ENCODE data around the gene CDK2AP2.

Gene CDK2AP2

DNA sequence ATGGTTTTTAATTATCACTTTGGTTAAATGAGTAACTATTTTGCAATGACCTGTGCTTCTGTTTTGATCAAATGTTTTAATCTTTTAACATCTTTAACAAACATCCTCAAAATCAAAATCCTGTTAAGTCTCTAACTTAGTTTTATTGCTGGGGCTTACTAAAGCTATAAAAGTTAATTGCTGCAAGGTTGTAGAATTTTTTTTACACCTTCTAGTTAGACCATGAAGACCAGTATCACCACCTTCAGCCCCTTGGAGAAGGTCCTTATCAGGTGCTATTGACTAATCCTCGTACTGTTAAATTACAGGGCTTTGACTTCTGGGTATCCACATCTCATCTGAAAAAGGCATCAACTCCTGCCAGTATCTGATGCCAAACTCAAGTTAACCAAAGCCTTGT lies 27.6 kb upstream of the CDK2AP2 start:
- H3K4me3 Mint-ChIP-seq: no peak overlapping the region
- DNase-seq (no peak), ATAC-seq (no peak)
- no peak overlapping the region for H3K27ac Mint-ChIP-seq
- H3K9me3 Mint-ChIP-seq: peaks cover 14% of the 10 kb centered on the region
- H3K36me3 Mint-ChIP-seq (ENCODE audit: low read depth): peaks cover 3% of the 10 kb centered on the region
- H3K4me1 Mint-ChIP-seq: no peaks in the 10 kb centered on the region
- peaks cover 3% of the 10 kb centered on the region for H3K27me3 Mint-ChIP-seq

DNA sequence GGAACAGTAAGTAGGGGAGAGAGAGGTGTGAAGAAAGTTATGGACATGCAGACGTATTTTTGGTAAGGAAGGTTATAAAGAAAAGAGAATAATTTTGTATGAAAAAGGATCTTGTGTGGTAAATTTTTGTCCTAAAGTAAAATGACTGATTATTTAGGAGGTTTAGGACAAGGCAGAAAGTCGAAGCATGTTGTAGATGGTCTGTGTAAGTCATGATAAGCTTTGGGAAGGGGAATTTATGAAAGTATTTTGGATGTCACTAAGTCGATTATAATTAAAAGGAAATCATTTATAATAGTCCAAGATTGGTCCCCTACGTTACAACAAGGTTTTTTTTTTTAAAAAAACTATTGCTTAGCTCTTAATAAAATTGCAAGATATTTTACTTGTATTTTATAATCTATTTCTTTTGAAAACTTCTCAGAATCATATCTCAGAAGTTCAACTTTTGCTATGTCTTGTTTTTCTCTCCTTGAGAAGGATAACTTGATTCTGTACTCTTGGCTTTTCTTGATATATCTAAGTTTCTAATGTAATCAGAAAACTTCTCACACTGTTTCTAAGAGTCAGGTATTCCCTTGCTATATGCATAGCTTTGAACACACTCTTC lies 26.2 kb upstream of the CDK2AP2 start:
- H3K4me3 Mint-ChIP-seq: no peak overlapping the region
- DNase-seq (no peak), ATAC-seq (no peak)
- no peaks in the 10 kb centered on the region for H3K4me1 Mint-ChIP-seq
- peaks cover 3% of the 10 kb centered on the region for H3K36me3 Mint-ChIP-seq (ENCODE audit: low read depth)
- peaks cover 14% of the 10 kb centered on the region for H3K9me3 Mint-ChIP-seq
- peaks cover 3% of the 10 kb centered on the region for H3K27me3 Mint-ChIP-seq
- no peak overlapping the region for H3K27ac Mint-ChIP-seq

GRCh38 chr11:67532889-67533288 lies 24.9 kb upstream of the CDK2AP2 start:
- no peak overlapping the region for H3K4me3 Mint-ChIP-seq
- no peak for ATAC-seq
- H3K9me3 Mint-ChIP-seq: peaks cover 14% of the 10 kb centered on the region
- peaks cover 3% of the 10 kb centered on the region for H3K36me3 Mint-ChIP-seq (ENCODE audit: low read depth)
- no peak for DNase-seq
- H3K27ac Mint-ChIP-seq: no peak overlapping the region
- no peaks in the 10 kb centered on the region for H3K4me1 Mint-ChIP-seq
- H3K27me3 Mint-ChIP-seq: peaks cover 3% of the 10 kb centered on the region

DNA sequence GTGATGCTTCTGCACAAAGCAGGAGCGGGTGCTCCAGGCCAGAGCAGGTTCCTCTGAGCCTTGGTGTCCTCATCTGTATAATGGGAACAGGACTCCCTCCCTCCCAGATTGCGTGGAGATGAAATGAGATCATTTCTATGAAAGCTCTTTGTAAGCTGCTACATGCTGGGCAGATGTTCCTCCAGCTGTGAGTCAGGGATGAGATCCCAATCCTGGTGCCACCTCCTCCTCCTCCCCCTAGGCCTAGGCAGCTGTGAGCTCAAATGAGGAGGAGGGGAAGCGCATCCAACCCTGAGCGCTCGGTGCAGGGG lies 22.3 kb upstream of the CDK2AP2 start:
- H3K27ac Mint-ChIP-seq: no peak overlapping the region
- peaks cover 7% of the 10 kb centered on the region for H3K27me3 Mint-ChIP-seq
- DNase-seq: no peak
- H3K4me3 Mint-ChIP-seq: no peak overlapping the region
- H3K9me3 Mint-ChIP-seq: peaks cover 14% of the 10 kb centered on the region
- H3K4me1 Mint-ChIP-seq: no peaks in the 10 kb centered on the region
- H3K36me3 Mint-ChIP-seq (ENCODE audit: low read depth): peaks cover 3% of the 10 kb centered on the region
- no peak for ATAC-seq

GRCh38 chr11:67528376-67528775 lies 20.4 kb upstream of the CDK2AP2 start:
- peaks cover 5% of the 10 kb centered on the region for H3K27me3 Mint-ChIP-seq
- H3K36me3 Mint-ChIP-seq (ENCODE audit: low read depth): no peaks in the 10 kb centered on the region
- H3K27ac Mint-ChIP-seq: no peak overlapping the region
- H3K4me1 Mint-ChIP-seq: no peaks in the 10 kb centered on the region
- H3K9me3 Mint-ChIP-seq: peaks cover 5% of the 10 kb centered on the region
- DNase-seq (no peak), ATAC-seq (no peak)
- H3K4me3 Mint-ChIP-seq: no peak overlapping the region

GRCh38 chr11:67525275-67525976 lies 17.5 kb upstream of the CDK2AP2 start:
- ATAC-seq (no peak), DNase-seq (no peak)
- no peaks in the 10 kb centered on the region for H3K36me3 Mint-ChIP-seq (ENCODE audit: low read depth)
- H3K4me1 Mint-ChIP-seq: no peaks in the 10 kb centered on the region
- no peak overlapping the region for H3K27ac Mint-ChIP-seq
- H3K27me3 Mint-ChIP-seq: peaks cover 5% of the 10 kb centered on the region
- no peaks in the 10 kb centered on the region for H3K9me3 Mint-ChIP-seq
- H3K4me3 Mint-ChIP-seq: no peak overlapping the region

DNA sequence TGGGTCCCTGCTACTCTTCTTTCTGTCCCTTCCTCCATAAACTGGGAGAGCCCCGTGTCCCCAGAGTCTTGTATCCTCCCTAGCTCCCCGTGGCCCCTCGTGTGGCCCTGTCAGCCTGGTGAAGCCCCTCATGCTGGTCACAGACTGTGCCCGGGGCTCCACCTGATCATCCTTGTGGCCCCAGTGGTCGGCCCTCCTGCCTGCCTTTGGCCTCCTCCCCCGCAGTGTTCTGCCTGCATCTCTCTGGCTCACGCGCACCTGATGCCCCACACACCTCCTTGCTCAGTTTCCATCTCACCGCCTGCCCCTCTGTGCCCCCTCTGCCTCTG lies 16.5 kb upstream of the CDK2AP2 start:
- DNase-seq: no peak
- H3K4me1 Mint-ChIP-seq: no peaks in the 10 kb centered on the region
- no peaks in the 10 kb centered on the region for H3K36me3 Mint-ChIP-seq (ENCODE audit: low read depth)
- H3K27me3 Mint-ChIP-seq: peaks cover 5% of the 10 kb centered on the region
- H3K9me3 Mint-ChIP-seq: no peaks in the 10 kb centered on the region
- no peak overlapping the region for H3K4me3 Mint-ChIP-seq
- H3K27ac Mint-ChIP-seq: no peak overlapping the region
- ATAC-seq: no peak

GRCh38 chr11:67523556-67524479 lies 15.9 kb upstream of the CDK2AP2 start:
- H3K27ac Mint-ChIP-seq: no peak overlapping the region
- peaks cover 5% of the 10 kb centered on the region for H3K27me3 Mint-ChIP-seq
- no peaks in the 10 kb centered on the region for H3K9me3 Mint-ChIP-seq
- H3K4me1 Mint-ChIP-seq: no peaks in the 10 kb centered on the region
- no peaks in the 10 kb centered on the region for H3K36me3 Mint-ChIP-seq (ENCODE audit: low read depth)
- H3K4me3 Mint-ChIP-seq: no peak overlapping the region
- ATAC-seq: no peak
- DNase-seq: no peak

GRCh38 chr11:67522844-67523555 lies 15.0 kb upstream of the CDK2AP2 start, which contains the start of gene CABP2:
Gene CABP2 (minus strand): TSS chr11:67523446. CDS start chr11:67523326, 120 bp downstream.
- no peaks in the 10 kb centered on the region for H3K9me3 Mint-ChIP-seq
- no peaks in the 10 kb centered on the region for H3K36me3 Mint-ChIP-seq (ENCODE audit: low read depth)
- H3K27me3 Mint-ChIP-seq: peaks cover 5% of the 10 kb centered on the region
- H3K4me1 Mint-ChIP-seq: no peaks in the 10 kb centered on the region
- DNase-seq: no peak
- H3K4me3 Mint-ChIP-seq: no peak within 1 kb of the TSS
- no peak for ATAC-seq
- H3K27ac Mint-ChIP-seq: no peak within 1 kb of the TSS

GRCh38 chr11:67522338-67522737 lies 14.4 kb upstream of the CDK2AP2 start:
- ATAC-seq (no peak), DNase-seq (no peak)
- H3K4me3 Mint-ChIP-seq: no peak overlapping the region
- no peaks in the 10 kb centered on the region for H3K9me3 Mint-ChIP-seq
- H3K36me3 Mint-ChIP-seq (ENCODE audit: low read depth): no peaks in the 10 kb centered on the region
- H3K27ac Mint-ChIP-seq: no peak overlapping the region
- peaks cover 2% of the 10 kb centered on the region for H3K27me3 Mint-ChIP-seq
- no peaks in the 10 kb centered on the region for H3K4me1 Mint-ChIP-seq

DNA sequence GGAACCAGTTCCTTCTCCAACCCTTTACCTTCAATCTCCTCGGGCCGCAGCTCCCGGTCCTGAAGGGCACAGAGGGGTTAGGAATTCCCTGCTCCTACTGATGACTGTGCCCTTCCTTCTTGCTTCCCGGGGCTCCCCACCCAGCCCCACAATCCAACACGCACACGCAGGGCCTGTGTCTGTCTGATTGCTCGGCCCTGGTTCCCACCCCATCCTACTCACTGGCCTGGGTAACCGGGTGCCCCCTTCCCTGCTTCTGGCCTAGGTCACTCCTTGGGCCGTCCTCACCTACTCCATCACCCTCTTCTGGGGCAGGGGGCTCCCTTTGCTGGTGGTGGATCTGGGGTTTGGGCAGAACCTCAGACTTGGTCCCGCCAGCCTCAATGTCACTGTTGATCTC lies 14.0 kb upstream of the CDK2AP2 start:
- Mint-ChIP-seq H3K27me3 (no peaks in the 10 kb centered on the region), H3K4me3 (no peak overlapping the region), H3K4me1 (no peaks in the 10 kb centered on the region), H3K36me3 (ENCODE audit: low read depth) (no peaks in the 10 kb centered on the region), H3K9me3 (no peaks in the 10 kb centered on the region), H3K27ac (no peak overlapping the region)
- ATAC-seq (no peak), DNase-seq (no peak)

DNA sequence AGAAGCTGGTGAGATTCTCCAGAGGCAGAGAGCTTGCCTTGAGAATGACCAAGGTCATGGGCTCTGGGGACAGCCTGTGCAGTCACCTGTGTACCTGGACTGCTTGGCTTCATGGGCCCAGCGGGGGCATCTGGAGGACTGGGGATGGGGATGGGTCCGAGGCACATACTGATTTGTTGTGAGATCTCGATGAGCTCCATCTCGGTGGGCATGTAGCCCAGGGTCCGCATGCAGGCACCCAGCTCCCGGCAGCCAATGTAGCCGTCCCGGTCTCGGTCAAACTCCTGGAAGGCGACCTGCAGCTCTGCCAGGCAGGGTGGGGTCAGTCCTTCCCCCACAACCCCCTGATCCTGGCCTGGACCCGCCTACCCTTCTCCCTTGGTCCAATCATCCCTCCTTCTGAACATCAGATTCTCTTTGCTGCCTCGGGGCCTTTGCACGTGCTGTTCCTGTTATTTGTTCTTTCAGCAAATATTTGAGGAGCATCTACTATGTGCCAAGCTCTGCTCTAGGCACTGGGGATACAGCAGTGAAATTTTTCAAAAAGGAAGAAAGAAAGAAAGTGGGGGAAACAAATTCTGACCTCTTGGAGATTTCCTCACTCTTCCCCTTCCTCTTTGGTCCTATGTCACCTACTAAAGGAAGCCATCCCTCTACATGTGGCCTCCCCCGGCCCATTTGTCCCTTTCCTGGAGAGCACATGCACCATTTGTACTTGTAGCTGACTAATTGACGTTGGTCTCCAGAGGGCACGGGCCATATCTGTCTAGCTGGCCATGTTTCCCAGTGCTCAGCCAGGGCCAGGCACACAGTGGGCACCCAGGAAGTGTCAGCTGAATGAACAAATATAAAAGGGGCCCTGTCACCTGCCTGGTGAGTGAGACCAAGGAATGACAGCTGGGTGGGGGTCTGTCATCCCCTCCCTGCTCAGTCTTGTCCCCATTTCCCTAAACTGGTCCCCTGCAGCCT lies 13.2 kb upstream of the CDK2AP2 start:
- H3K36me3 Mint-ChIP-seq (ENCODE audit: low read depth): no peaks in the 10 kb centered on the region
- H3K27me3 Mint-ChIP-seq: no peaks in the 10 kb centered on the region
- no peak overlapping the region for H3K4me3 Mint-ChIP-seq
- no peak overlapping the region for H3K27ac Mint-ChIP-seq
- H3K9me3 Mint-ChIP-seq: no peaks in the 10 kb centered on the region
- DNase-seq (no peak), ATAC-seq (no peak)
- no peaks in the 10 kb centered on the region for H3K4me1 Mint-ChIP-seq

DNA sequence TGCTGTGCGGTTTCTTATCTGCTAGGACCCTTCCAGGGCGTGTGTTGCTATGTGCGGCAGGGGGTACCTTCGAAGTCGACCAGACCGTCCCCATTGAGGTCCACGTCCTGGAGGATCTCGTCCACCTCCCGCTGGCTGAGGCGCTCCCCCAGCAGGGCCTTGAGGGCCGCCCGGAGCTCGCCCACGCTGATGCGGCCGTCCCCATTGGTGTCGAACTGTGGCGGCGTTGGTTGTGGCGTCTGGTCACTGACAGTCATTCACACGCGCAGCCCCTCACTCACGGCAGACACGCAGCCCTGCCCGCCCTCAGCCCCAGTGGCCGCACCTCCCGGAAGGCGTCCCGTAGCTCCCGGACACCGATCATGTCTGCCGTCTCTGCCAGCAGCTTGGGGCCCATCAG lies 11.8 kb upstream of the CDK2AP2 start:
- Mint-ChIP-seq H3K4me1 (no peaks in the 10 kb centered on the region), H3K27me3 (no peaks in the 10 kb centered on the region), H3K36me3 (ENCODE audit: low read depth) (no peaks in the 10 kb centered on the region), H3K4me3 (no peak overlapping the region), H3K27ac (no peak overlapping the region), H3K9me3 (no peaks in the 10 kb centered on the region)
- ATAC-seq (no peak), DNase-seq (no peak)

Measured in activated naive CD8-positive, alpha-beta T cell treated with anti-CD3 and anti-CD28 coated beads, Interleukin-2, amount 50 U/mL, for 24 hours (primary cell).